C4-2B (cell line): ENCODE measurements around the gene CCL5.

ENCODE experiments used
- CTCF ChIP-seq: fragments of 450-650 bp; conservative IDR thresholded peaks from 2 replicates; pipeline ENCODE4 v1.5.1; 2017; ENCODE audit warnings: mild to moderate bottlenecking
- ZFX ChIP-seq: fragments of 450-650 bp; IDR thresholded peaks from 2 replicates; pipeline ENCODE4 v1.6.1; 2017

GRCh38 chr17:35843698-35844097, 36.5 kb downstream of the CCL5 start:
- TF ChIP-seq CTCF (no peak), ZFX (no peak)
